Measurements from ENCODE around the gene TMEM108. TPM values are rescaled to one million over a fixed set of nuclear protein-coding genes. Genes with fewer than 3 reads are reported as not detected.

Gene TMEM108
- total RNA-seq, 2 experiments from 2014 or later = not detected

DNA sequence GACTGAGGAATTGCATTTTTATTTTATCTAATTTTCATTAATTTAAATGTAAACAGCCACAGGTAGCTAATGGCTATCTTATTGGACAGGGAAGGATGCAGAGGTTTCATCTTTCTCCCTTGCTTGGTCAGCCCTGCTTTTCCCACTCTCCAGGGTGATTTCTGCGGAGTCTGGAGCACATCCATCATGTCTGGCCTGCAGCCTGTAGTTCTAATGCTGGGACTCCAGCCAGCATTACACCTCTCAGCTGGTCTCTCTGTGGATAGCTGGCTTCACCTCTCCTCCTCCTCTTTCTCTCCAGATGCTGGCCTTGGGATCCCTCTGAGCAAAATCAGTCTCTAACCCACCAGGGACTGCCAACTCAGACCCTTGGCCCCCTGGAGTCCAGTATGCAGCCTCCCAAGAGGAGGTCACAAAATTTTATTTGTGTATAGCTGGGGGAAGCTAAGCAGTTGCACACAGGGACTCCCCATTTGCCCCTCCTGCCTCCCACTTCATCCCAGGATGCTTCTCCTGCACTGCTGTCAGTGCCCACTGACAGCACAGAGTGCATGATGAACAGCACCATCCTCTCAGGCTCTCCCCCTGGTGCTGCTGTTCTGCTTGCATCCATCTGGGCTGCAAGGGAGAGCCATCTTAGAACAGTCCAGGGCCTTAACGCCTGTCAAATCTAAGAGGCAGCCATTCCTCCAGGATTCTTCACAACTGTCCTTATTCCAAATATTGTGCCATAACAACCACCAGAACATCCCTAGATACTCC, 363.4 kb downstream of the TMEM108 start:
- CTCF ChIA-PET (ENCODE audit: unreplicated experiment) = interaction anchor here (1.0 kb wide), 1 partner anchor 21 kb away, joined by 3 read pairs; no protein-coding TSS in a partner anchor
- TF ChIP-seq, protein P1, sequence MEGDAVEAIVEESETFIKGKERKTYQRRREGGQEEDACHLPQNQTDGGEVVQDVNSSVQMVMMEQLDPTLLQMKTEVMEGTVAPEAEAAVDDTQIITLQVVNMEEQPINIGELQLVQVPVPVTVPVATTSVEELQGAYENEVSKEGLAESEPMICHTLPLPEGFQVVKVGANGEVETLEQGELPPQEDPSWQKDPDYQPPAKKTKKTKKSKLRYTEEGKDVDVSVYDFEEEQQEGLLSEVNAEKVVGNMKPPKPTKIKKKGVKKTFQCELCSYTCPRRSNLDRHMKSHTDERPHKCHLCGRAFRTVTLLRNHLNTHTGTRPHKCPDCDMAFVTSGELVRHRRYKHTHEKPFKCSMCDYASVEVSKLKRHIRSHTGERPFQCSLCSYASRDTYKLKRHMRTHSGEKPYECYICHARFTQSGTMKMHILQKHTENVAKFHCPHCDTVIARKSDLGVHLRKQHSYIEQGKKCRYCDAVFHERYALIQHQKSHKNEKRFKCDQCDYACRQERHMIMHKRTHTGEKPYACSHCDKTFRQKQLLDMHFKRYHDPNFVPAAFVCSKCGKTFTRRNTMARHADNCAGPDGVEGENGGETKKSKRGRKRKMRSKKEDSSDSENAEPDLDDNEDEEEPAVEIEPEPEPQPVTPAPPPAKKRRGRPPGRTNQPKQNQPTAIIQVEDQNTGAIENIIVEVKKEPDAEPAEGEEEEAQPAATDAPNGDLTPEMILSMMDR (conservative IDR thresholded peaks at IDR 0.05; ENCODE audit: low read length) = no peak
- TF ChIP-seq EZH2phosphoT487 (IDR thresholded peaks at IDR 0.05; ENCODE audit: borderline replicate concordance, low read depth, low read length) = no peak
- no peak overlapping the region for H2AFZ ChIP-seq (ENCODE audit: low read length)

DNA sequence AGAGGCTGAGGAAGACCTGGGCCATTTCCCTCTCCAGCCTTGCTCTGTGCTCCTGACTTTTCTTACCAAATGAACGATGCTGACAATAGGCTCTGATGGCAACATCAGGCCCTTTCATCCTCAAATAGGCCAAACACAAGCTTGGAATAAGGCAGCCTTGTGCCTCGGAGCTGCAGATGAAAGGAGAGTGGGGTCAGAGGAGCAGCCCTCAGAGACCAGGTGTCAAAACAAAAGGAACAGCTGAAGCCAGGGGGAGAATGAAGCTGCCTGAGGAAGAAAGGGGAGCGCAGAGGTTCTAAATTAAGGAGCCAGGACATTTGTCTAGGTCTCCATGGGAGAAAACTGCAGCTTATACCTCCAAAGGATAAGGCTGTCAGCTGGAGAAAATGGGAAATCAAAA, 366.7 kb downstream of the TMEM108 start:
- no peaks in the 10 kb centered on the region for H3K79me2 ChIP-seq (ENCODE audit: insufficient read depth, low read depth, low read length)
- H4K20me1 ChIP-seq (ENCODE audit: insufficient read depth, low read length) = no peaks in the 10 kb centered on the region
- no TSS peak for BruUV-seq (replicated peaks)
- ChIA-PET CTCF (ENCODE audit: unreplicated experiment) (no interaction called here), POLR2A (no interaction called here)
- no peak for DNase-seq (ENCODE audit: low spot score)
- H3K9me2 ChIP-seq (ENCODE audit: insufficient read depth, low read length) = no peaks in the 10 kb centered on the region
- TF ChIP-seq EZH2phosphoT487 (IDR thresholded peaks at IDR 0.05; ENCODE audit: borderline replicate concordance, low read depth, low read length) = no peak
- TF ChIP-seq, protein P1 (conservative IDR thresholded peaks at IDR 0.05; ENCODE audit: low read length) = no peak
- H3K4me2 ChIP-seq (ENCODE audit: low read length) = no peak overlapping the region
- H3K4me3 ChIP-seq (ENCODE audit: low read depth, low read length, poor library complexity, severe bottlenecking) = no peak overlapping the region
- intact Hi-C loops (cut with micrococcal nuclease; ENCODE audit: unreplicated experiment) = no loop called here
- no peaks in the 10 kb centered on the region for H3K36me3 ChIP-seq (ENCODE audit: insufficient read depth, low read length)
- H3K9me3 ChIP-seq (ENCODE audit: low read length) = no peaks in the 10 kb centered on the region
- no peaks in the 10 kb centered on the region for H3K4me1 ChIP-seq (ENCODE audit: insufficient read depth, low read length, poor library complexity, severe bottlenecking)
- no peak overlapping the region for H2AFZ ChIP-seq (ENCODE audit: low read length)
- H3K27ac ChIP-seq (ENCODE audit: low read depth, low read length, poor library complexity, severe bottlenecking) = no peak overlapping the region

More for the DNA sequence above, 363.4 kb downstream of the TMEM108 start:
- Histone ChIP-seq H3K9me3 (ENCODE audit: low read length) (no peaks in the 10 kb centered on the region), H4K20me1 (ENCODE audit: insufficient read depth, low read length) (no peaks in the 10 kb centered on the region), H3K36me3 (ENCODE audit: insufficient read depth, low read length) (no peaks in the 10 kb centered on the region), H3K27ac (ENCODE audit: low read depth, low read length, poor library complexity, severe bottlenecking) (no peak overlapping the region), H3K9me2 (ENCODE audit: insufficient read depth, low read length) (no peaks in the 10 kb centered on the region), H3K79me2 (ENCODE audit: insufficient read depth, low read depth, low read length) (no peaks in the 10 kb centered on the region), H3K4me1 (ENCODE audit: insufficient read depth, low read length, poor library complexity, severe bottlenecking) (no peaks in the 10 kb centered on the region), H3K4me3 (ENCODE audit: low read depth, low read length, poor library complexity, severe bottlenecking) (no peak overlapping the region), H3K4me2 (ENCODE audit: low read length) (no peak overlapping the region)
- POLR2A ChIA-PET = interaction anchor here (1.3 kb wide), 1 partner anchor 9 kb away, joined by 6 read pairs; no protein-coding TSS in a partner anchor
- DNase-seq (ENCODE audit: low spot score) = no peak
- intact Hi-C loops (cut with micrococcal nuclease; ENCODE audit: unreplicated experiment) = no loop called here
- no TSS peak for BruUV-seq (replicated peaks)

DNA sequence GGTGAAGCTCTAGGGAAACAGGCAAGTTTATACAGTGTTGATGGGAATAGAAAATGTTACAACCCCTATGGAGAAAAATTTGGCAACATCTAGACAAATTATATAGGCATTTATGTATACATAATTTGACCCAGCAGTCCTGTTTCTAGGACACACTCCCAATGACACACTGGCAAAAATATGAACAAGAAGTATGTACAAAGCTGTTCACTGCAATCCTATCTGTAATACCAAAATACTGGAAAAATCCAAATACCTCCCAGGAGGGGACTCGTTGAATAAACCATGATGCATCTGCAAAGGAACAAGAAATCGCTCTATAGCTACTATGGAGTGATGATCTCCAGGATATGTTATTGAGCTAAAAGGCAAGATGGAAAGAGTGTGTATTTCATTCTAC, 370.2 kb downstream of the TMEM108 start:
- H3K36me3 ChIP-seq (ENCODE audit: insufficient read depth, low read length) = no peaks in the 10 kb centered on the region
- no peaks in the 10 kb centered on the region for H3K79me2 ChIP-seq (ENCODE audit: insufficient read depth, low read depth, low read length)
- ChIA-PET POLR2A (interaction anchor here (1.0 kb wide), 1 partner anchor 27 kb away, joined by 3 read pairs; no protein-coding TSS in a partner anchor), CTCF (ENCODE audit: unreplicated experiment) (no interaction called here)
- no TSS peak for BruUV-seq (replicated peaks)
- H3K9me3 ChIP-seq (ENCODE audit: low read length) = no peaks in the 10 kb centered on the region
- H4K20me1 ChIP-seq (ENCODE audit: insufficient read depth, low read length) = no peaks in the 10 kb centered on the region
- TF ChIP-seq EZH2phosphoT487 (IDR thresholded peaks at IDR 0.05; ENCODE audit: borderline replicate concordance, low read depth, low read length) = no peak
- TF ChIP-seq, protein P1 (conservative IDR thresholded peaks at IDR 0.05; ENCODE audit: low read length) = no peak
- no peak overlapping the region for H3K4me3 ChIP-seq (ENCODE audit: low read depth, low read length, poor library complexity, severe bottlenecking)
- DNase-seq (ENCODE audit: low spot score) = no peak
- no peaks in the 10 kb centered on the region for H3K4me1 ChIP-seq (ENCODE audit: insufficient read depth, low read length, poor library complexity, severe bottlenecking)
- H3K27ac ChIP-seq (ENCODE audit: low read depth, low read length, poor library complexity, severe bottlenecking) = no peak overlapping the region
- intact Hi-C loops (cut with micrococcal nuclease; ENCODE audit: unreplicated experiment) = no loop called here
- no peak overlapping the region for H2AFZ ChIP-seq (ENCODE audit: low read length)
- no peak overlapping the region for H3K4me2 ChIP-seq (ENCODE audit: low read length)
- no peaks in the 10 kb centered on the region for H3K9me2 ChIP-seq (ENCODE audit: insufficient read depth, low read length)
